ENCODE measurements around the gene PKN1. TPM values are rescaled to one million over a fixed set of nuclear protein-coding genes. Genes with fewer than 3 reads are reported as not detected.

Gene PKN1
- total RNA-seq, result 100 to 1,000 TPM; 171 TPM
- 127 TPM for polyA plus RNA-seq (2013, experiment 1 of 2)
- polyA plus RNA-seq (2013, experiment 2 of 2), result 134 TPM
- 69.6 to 238 (median 149) reads per million in 172 experiments for total RNA-seq

- H3K36me3 ChIP-seq (ENCODE audit: insufficient read depth, low read length), result peaks cover 6% of the 10 kb centered on the region
- TF ChIP-seq CTCF (IDR thresholded peaks at IDR 0.05), result no peak
- ChIA-PET CTCF (interaction anchor here (0.6 to 2.3 kb wide), 8 partner anchors 9 to 343 kb away, joined by 3 to 12 read pairs (median 6); partner anchors contain the start of genes ASF1B and PTGER1), POLR2A (interaction anchor here (0.6 to 1.7 kb wide), 8 partner anchors 13 to 89 kb away, joined by 3 to 7 read pairs (median 4); partner anchors contain the start of genes DNAJB1 and GIPC1)
- ATAC-seq (ENCODE audit: poor library complexity), result peak; percentile 3
- Mint-ChIP-seq H3K27me3 (no peaks in the 10 kb centered on the region), H3K4me1 (ENCODE audit: low read depth) (peaks cover 44% of the 10 kb centered on the region), H3K27ac (peak within 1 kb of the TSS; percentile 91), H3K9me3 (no peaks in the 10 kb centered on the region), H3K4me3 (peak within 1 kb of the TSS; percentile 90), H3K36me3 (ENCODE audit: low read depth) (no peaks in the 10 kb centered on the region)
- H3K4me3 ChIP-seq (ENCODE audit: low read length), result peak within 1 kb of the TSS; percentile 85
- H3K4me1 ChIP-seq (ENCODE audit: insufficient read depth, low read length), result peaks cover 42% of the 10 kb centered on the region
- no peaks in the 10 kb centered on the region for H3K9me3 ChIP-seq (ENCODE audit: control insufficient read depth in 1 of 2, insufficient read depth in 1 of 2, low read length in 2 of 2)
- DNase-seq, result peak in 10 of 14 experiments; percentile 18 to 70 (median 47)
- peak within 1 kb of the TSS; percentile 74 to 82 for H3K27ac ChIP-seq (ENCODE audit: low read depth in 1 of 2, low read length in 2 of 2)
- no peaks in the 10 kb centered on the region for H3K27me3 ChIP-seq (ENCODE audit: control insufficient read depth in 1 of 2, insufficient read depth in 2 of 2, low read length in 2 of 2)
- intact Hi-C loops (cut with DNase I, micrococcal nuclease), result loop anchor here (1.0 to 5.0 kb wide), 2 partner anchors 39 to 54 kb away; no protein-coding TSS in a partner anchor
These were observed at the start of gene PKN1 for GRCh38 chr19:14432791-14433553. Gene PKN1, plus strand, starts transcription at chr19:14433306. Its CDS starts 216 bp downstream, at chr19:14433522.

GRCh38 chr19:14383661-14384555 is 49.2 kb upstream of the PKN1 start:
- ChIA-PET CTCF (interaction anchor here (0.6 to 7.5 kb wide), 8 partner anchors 14 to 247 kb away, joined by 3 to 57 read pairs (median 10); partner anchors contain the start of gene ASF1B), POLR2A (interaction anchor here (0.8 to 8.6 kb wide), 6 partner anchors 9 to 247 kb away, joined by 3 to 240 read pairs (median 5); partner anchors contain the start of gene ASF1B)
- Mint-ChIP-seq H3K27me3 (no peaks in the 10 kb centered on the region), H3K9me3 (no peaks in the 10 kb centered on the region), H3K36me3 (ENCODE audit: low read depth) (peaks cover 47% of the 10 kb centered on the region), H3K27ac (peak overlapping the region; percentile 94), H3K4me1 (ENCODE audit: low read depth) (peaks cover 52% of the 10 kb centered on the region), H3K4me3 (peak overlapping the region; percentile 93)
- Histone ChIP-seq H3K27me3 (ENCODE audit: control insufficient read depth in 1 of 2, insufficient read depth in 2 of 2, low read length in 2 of 2) (no peaks in the 10 kb centered on the region), H3K4me1 (ENCODE audit: insufficient read depth, low read length) (peaks cover 81% of the 10 kb centered on the region), H3K9me3 (ENCODE audit: control insufficient read depth in 1 of 2, insufficient read depth in 1 of 2, low read length in 2 of 2) (no peaks in the 10 kb centered on the region), H3K4me3 (ENCODE audit: low read length) (peak overlapping the region; percentile 92), H3K36me3 (ENCODE audit: insufficient read depth, low read length) (peaks cover 24% of the 10 kb centered on the region), H3K27ac (ENCODE audit: low read depth in 1 of 2, low read length in 2 of 2) (peak overlapping the region; percentile 96 to 99)
- no peak for ATAC-seq (ENCODE audit: poor library complexity)
- peak in 5 of 14 experiments; percentile 46 to 84 (median 79) for DNase-seq
- intact Hi-C loops (cut with DNase I, micrococcal nuclease), result loop anchor here in 1 of 2 experiments (2.0 kb wide), 1 partner anchor 17 kb away; no protein-coding TSS in a partner anchor
- TF ChIP-seq CTCF (IDR thresholded peaks at IDR 0.05), result no peak

- POLR2A ChIA-PET, result interaction anchor here (8.6 kb wide), 1 partner anchor 18 kb away, joined by 240 read pairs; no protein-coding TSS in a partner anchor
- H3K36me3 Mint-ChIP-seq (ENCODE audit: low read depth), result peaks cover 61% of the 10 kb centered on the region
- Histone ChIP-seq H3K9me3 (ENCODE audit: control insufficient read depth in 1 of 2, insufficient read depth in 1 of 2, low read length in 2 of 2) (no peaks in the 10 kb centered on the region), H3K36me3 (ENCODE audit: insufficient read depth, low read length) (peaks cover 33% of the 10 kb centered on the region), H3K27me3 (ENCODE audit: control insufficient read depth in 1 of 2, insufficient read depth in 2 of 2, low read length in 2 of 2) (no peaks in the 10 kb centered on the region), H3K4me1 (ENCODE audit: insufficient read depth, low read length) (peaks cover 65% of the 10 kb centered on the region), H3K4me3 (ENCODE audit: low read length) (peak overlapping the region; percentile 92), H3K27ac (ENCODE audit: low read depth in 1 of 2, low read length in 2 of 2) (peak overlapping the region; percentile 96 to 99)
- CTCF ChIA-PET, result interaction anchor here (0.7 to 7.5 kb wide), 3 partner anchors 23 to 185 kb away, joined by 3 to 57 read pairs (median 4); no protein-coding TSS in a partner anchor
- no peaks in the 10 kb centered on the region for H3K9me3 Mint-ChIP-seq
- DNase-seq, result peak in 3 of 14 experiments; percentile 49 to 64 (median 60)
- ATAC-seq (ENCODE audit: poor library complexity), result no peak
- TF ChIP-seq CTCF (IDR thresholded peaks at IDR 0.05), result no peak
- intact Hi-C loops (cut with DNase I, micrococcal nuclease), result loop anchor here in 1 of 2 experiments (2.0 kb wide), 1 partner anchor 15 kb away; no protein-coding TSS in a partner anchor
- peaks cover 38% of the 10 kb centered on the region for H3K4me1 Mint-ChIP-seq (ENCODE audit: low read depth)
- H3K4me3 Mint-ChIP-seq, result peak overlapping the region; percentile 93
- peak overlapping the region; percentile 94 for H3K27ac Mint-ChIP-seq
- no peaks in the 10 kb centered on the region for H3K27me3 Mint-ChIP-seq
These were observed 47.6 kb upstream of the PKN1 start for GRCh38 chr19:14385492-14385891.
